MCF 10A (cell line): ENCODE data around the gene RAC3. TPM values are rescaled to one million over a fixed set of nuclear protein-coding genes. Genes with fewer than 3 reads are reported as not detected.
A peak's percentile ranks its signal among the peaks of the same experiment; 100 is the strongest.

ENCODE experiments used
- BruUV-seq: library from RNA; stranded (reverse); fragments of 400-500 nt; replicated peaks from 2 replicates; lab custom pipeline; 2021; lab: Mats Ljungman, UMichigan
- CTCF ChIA-PET: fragments of 300-600 bp; sonication (Branson Sonifier 250); formaldehyde crosslinking; extraction: SDS; loops from one replicate; lab custom pipeline; 2021; ENCODE audit warnings: antibody characterized with exemption, inconsistent platforms; lab: Yijun Ruan, JAX
- POLR2A ChIA-PET: fragments of 300-600, 350-650 bp; sonication (Branson Sonifier 250); formaldehyde crosslinking; extraction: SDS; loops from one replicate; lab custom pipeline; 2020; ENCODE audit warnings: antibody characterized with exemption, inconsistent platforms; lab: Yijun Ruan, JAX
- DNase-seq: peaks from one replicate; pipeline ENCODE4 v3.0.0-alpha.2; 2018; ENCODE audit not compliant: unreplicated experiment
- H3K27ac Mint-ChIP-seq: one replicate; pipeline ENCODE4 v1.8.0; 2022; ENCODE audit warnings: mild to moderate bottlenecking, low read depth, mixed read lengths; ENCODE audit not compliant: unreplicated experiment
- H3K27me3 Mint-ChIP-seq: one replicate; pipeline ENCODE4 v1.8.0; 2022; ENCODE audit warnings: mixed read lengths; ENCODE audit not compliant: insufficient read depth, unreplicated experiment
- H3K36me3 Mint-ChIP-seq: one replicate; pipeline ENCODE4 v1.8.0; 2022; ENCODE audit warnings: mild to moderate bottlenecking, moderate library complexity, mixed read lengths; ENCODE audit not compliant: insufficient read depth, unreplicated experiment
- H3K4me1 Mint-ChIP-seq: one replicate; pipeline ENCODE4 v1.8.0; 2022; ENCODE audit warnings: mixed read lengths; ENCODE audit not compliant: insufficient read depth, unreplicated experiment
- H3K4me3 Mint-ChIP-seq: one replicate; pipeline ENCODE4 v1.8.0; 2022; ENCODE audit warnings: mild to moderate bottlenecking, moderate library complexity, mixed read lengths; ENCODE audit not compliant: unreplicated experiment
- H3K9me3 Mint-ChIP-seq: one replicate; pipeline ENCODE4 v1.8.0; 2022; ENCODE audit warnings: mixed read lengths; ENCODE audit not compliant: unreplicated experiment
- CTCF ChIP-seq: fragments of 200-600 bp; IDR thresholded peaks from one replicate; pipeline ENCODE4 v1.8.0; 2022; ENCODE audit warnings: antibody characterized with exemption, mild to moderate bottlenecking; ENCODE audit not compliant: unreplicated experiment
- intact Hi-C: fragments of 100-400 bp; cut with micrococcal nuclease; formaldehyde crosslinking; loops from 2 replicates; pipeline ENCODE4 v1.14.1; 2022
- total RNA-seq: library from RNA; stranded (reverse); gene quantifications from 2 replicates; pipeline ENCODE4 v1.2.3, GENCODE V29; 2022

Gene RAC3
- total RNA-seq, 1 experiment from 2014 or later: 9.7 TPM

GRCh38 chr17:82021107-82021899, 10.2 kb upstream of the RAC3 start:
- Mint-ChIP-seq H3K4me1 (peaks cover 16% of the 10 kb centered on the region), H3K4me3 (peak overlapping the region; percentile 79), H3K27me3 (no peaks in the 10 kb centered on the region), H3K27ac (no peak overlapping the region), H3K36me3 (no peaks in the 10 kb centered on the region), H3K9me3 (no peaks in the 10 kb centered on the region)
- peak; percentile 79 for DNase-seq
- CTCF ChIA-PET: interaction anchor here (0.6 to 5.2 kb wide), 20 partner anchors 8 to 215 kb away, joined by 3 to 74 read pairs (median 5); partner anchors contain the start of genes ALYREF, ANAPC11, DCXR and NOTUM
- POLR2A ChIA-PET: interaction anchor here (0.7 to 4.7 kb wide), 15 partner anchors 13 to 108 kb away, joined by 3 to 35 read pairs (median 6); partner anchors contain the start of genes ASPSCR1, DCXR and MAFG
- BruUV-seq: no TSS peak
- TF ChIP-seq CTCF: peak; percentile 91
- intact Hi-C loops: loop anchor here (1.0 kb wide), 1 partner anchor 62 kb away; no protein-coding TSS in a partner anchor

GRCh38 chr17:82021900-82022309, 9.6 kb upstream of the RAC3 start:
- POLR2A ChIA-PET: interaction anchor here (0.5 to 4.7 kb wide), 19 partner anchors 10 to 507 kb away, joined by 3 to 35 read pairs (median 5); partner anchors contain the start of genes ASPSCR1, DCXR, MAFG and RAC3
- TF ChIP-seq CTCF: no peak
- Mint-ChIP-seq H3K4me3 (peak overlapping the region; percentile 79), H3K36me3 (peaks cover 5% of the 10 kb centered on the region), H3K9me3 (no peaks in the 10 kb centered on the region), H3K27ac (no peak overlapping the region), H3K4me1 (peaks cover 16% of the 10 kb centered on the region), H3K27me3 (no peaks in the 10 kb centered on the region)
- CTCF ChIA-PET: interaction anchor here (0.6 to 5.2 kb wide), 17 partner anchors 12 to 627 kb away, joined by 3 to 74 read pairs (median 5); partner anchors contain the start of genes ALYREF, ANAPC11 and NOTUM
- no TSS peak for BruUV-seq
- intact Hi-C loops: loop anchor here (1.0 kb wide), 1 partner anchor 63 kb away; no protein-coding TSS in a partner anchor
- DNase-seq: no peak

GRCh38 chr17:82022310-82022980, 9.0 kb upstream of the RAC3 start, which contains the start of gene CENPX:
TSS of gene CENPX (minus strand) at chr17:82022878. CDS start at chr17:82022861, 17 bp downstream.
- no peak for TF ChIP-seq CTCF
- ChIA-PET CTCF (interaction anchor here (0.6 to 5.2 kb wide), 14 partner anchors 12 to 628 kb away, joined by 3 to 74 read pairs (median 4); partner anchors contain the start of gene NOTUM), POLR2A (interaction anchor here (0.5 to 4.7 kb wide), 25 partner anchors 9 to 617 kb away, joined by 3 to 35 read pairs (median 4); partner anchors contain the start of genes ASPSCR1, DCXR, DUS1L and FASN)
- Mint-ChIP-seq H3K27me3 (no peaks in the 10 kb centered on the region), H3K4me3 (peak within 1 kb of the TSS; percentile 79), H3K4me1 (peaks cover 16% of the 10 kb centered on the region), H3K36me3 (peaks cover 5% of the 10 kb centered on the region), H3K9me3 (no peaks in the 10 kb centered on the region), H3K27ac (peak within 1 kb of the TSS; percentile 61)
- no TSS peak for BruUV-seq
- no peak for DNase-seq
- intact Hi-C loops: no loop called here
